CD4-positive, alpha-beta T cell treated with Interleukin-12 subunit alpha and Interleukin-12 subunit beta, for 1 hour (primary cell): ENCODE data around the gene PDCD5.
A peak's percentile ranks its signal among the peaks of the same experiment; 100 is the strongest.
"Not testable (repeated sequence)": the region's sequence is repeated elsewhere in the genome, so short reads cannot be mapped to it uniquely, and the experiment has no call there.

ENCODE experiments used
- DNase-seq: peaks from one replicate; pipeline ENCODE4 v3.0.0-alpha.2; 2020

The PDCD5 gene

DNA sequence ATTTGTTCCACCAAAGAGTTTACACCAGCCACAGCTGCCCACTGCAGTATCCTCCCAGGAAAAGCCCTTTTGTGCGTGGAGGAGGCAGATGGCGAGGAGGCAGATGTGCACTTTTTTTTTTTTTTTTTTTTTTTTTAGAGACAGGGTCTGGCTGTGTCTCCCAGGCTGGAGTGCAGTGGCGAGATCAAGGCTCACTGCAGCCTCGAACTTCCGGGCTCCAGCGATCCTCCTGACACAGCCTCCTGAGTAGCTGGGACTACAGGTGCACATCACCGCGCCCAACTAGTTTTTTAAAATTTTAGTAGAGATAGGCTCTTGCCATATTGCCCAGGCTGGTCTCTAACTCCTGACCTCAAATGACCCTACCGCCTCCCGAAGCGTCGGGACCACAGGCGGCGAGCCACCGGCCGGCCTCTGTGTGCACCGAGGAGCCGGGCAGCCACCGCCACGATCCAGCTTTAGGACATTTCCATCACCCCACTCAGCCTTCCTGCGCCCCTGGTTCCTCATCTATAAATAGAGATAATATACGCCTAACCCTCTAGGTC, 563 bp upstream of the PDCD5 start:
- DNase-seq, result no peak

DNA sequence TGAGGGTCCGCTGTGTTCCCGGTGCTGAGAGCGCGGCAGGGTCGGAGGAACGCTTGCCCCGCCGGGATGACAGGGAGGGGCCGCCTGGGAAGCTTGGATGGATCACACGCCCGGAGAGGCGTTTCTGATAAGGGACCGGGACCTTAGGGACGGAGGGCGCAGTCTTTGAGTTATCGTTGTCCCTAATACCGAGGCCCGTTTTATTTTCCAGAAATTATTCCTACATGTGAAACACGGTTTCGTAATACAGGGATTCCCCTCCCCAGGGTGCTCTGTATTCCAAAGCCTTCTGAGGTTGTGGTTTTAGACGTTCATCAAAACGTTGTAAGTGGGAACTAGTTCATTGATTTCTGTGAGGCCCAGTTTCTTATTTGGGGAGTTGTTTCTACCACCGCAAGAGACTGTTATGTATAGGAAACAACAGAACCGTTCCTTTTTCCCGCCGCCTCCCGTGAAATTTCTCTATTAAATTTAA, 752 bp downstream of the PDCD5 start:
- peak; percentile 21 for DNase-seq

GRCh38 chr19:32587747-32588504, 6.9 kb downstream of the PDCD5 start:
- not testable (repeated sequence) for DNase-seq

- no peak for DNase-seq
Measured at GRCh38 chr19:32594021-32594420, 13.0 kb downstream of the PDCD5 start.

DNA sequence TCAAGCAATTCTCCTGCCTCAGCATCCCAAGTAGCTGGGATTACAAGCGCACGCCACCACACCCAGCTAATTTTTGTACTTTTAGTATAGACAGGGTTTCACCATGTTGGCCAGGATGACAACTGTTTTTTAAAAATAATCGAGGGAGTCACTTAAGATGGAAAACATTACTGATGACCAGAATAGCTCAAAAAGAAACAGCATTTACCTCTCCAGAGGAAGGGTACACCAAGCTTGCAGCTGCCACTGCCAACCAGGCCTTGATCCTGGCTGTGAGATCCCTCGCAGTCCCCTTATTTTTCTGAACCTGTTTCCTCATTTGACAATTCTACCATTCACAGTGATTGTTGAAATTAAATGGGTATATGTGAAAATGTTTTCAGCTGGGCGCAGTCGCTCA, 14.5 kb downstream of the PDCD5 start:
- no peak for DNase-seq

GRCh38 chr19:32598022-32598421, 17.0 kb downstream of the PDCD5 start:
- no peak for DNase-seq

DNA sequence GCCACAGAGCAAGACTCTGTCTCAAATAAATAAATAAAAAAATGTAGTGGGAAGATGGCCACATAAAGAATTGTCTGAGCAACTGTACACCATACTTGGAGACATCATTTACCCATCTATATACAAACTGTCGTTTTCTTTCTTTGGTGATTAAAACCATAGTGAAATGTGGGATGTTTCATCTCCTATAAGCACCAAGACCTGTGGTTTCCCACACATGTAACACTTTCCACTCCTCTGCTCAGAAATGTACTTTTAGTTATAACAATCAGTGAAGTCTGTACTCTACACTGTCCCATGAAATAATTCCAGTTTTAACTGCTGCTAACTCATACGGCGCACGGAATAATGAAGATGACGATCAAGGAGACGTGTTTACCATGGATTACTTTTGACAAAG, 18.3 kb downstream of the PDCD5 start:
- no peak for DNase-seq

DNA sequence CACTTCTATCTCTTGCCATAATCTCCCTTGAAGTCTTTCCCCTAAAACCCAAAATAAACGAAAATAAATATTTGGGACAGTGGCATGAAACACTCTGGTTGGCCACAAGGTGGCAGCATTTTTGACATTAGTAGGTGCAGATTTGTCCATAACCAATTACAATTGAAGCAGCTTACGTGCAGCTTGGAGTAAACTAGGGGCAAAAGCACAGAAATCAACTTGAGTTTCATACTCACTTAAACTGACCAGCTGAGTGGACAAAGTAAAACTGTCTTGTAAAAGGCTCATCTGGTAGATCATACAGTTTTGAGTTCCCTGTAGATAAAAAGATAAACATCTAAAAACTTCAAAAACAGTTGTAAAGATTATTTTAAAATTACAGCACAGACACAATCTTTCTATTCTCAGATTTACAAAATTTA, 18.8 kb downstream of the PDCD5 start:
- DNase-seq, result peak; percentile 66

DNA sequence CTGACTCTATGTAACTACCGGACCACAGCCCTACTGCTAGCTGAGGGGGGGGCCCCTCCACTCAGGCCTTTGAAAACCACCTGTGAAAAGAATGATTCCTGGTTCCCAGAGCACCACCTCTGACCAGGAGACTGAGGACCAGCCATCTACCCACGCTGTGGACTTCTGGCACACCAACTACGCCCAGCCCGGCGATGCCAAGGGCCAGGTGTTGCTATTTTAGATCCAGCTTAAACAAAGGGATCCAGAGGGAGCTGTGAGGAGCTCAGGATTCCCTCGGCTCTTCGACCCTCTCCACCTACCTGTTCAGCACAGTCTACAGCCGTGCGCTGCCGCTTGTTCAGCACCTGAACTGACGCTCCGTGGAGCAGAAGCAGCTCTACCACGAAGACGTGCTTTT, 23.0 kb downstream of the PDCD5 start:
- no peak for DNase-seq

DNA sequence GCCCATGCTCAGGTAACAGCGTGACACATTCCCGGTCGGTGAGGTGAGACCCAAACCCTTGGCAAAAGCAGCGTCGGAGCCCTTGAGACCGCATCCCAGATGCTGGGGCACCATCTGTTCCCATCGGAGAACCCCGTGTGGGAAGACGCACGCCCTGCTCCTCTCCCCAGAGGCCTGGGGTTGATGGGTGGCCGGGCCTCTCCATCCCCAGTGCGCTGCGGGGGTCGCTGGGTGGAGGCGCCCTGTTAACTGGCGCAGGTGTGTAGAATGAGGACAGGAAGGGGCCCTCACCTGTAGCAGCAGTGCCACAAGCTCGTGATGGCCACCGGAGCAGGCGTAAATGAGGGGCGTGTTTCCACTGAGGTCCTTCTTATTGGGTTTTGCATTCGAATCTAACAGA, 24.6 kb downstream of the PDCD5 start:
- DNase-seq, result no peak

GRCh38 chr19:32606289-32606688, 25.3 kb downstream of the PDCD5 start:
- DNase-seq, result no peak

- no peak for DNase-seq
Measured at GRCh38 chr19:32607479-32607878, 26.5 kb downstream of the PDCD5 start.

- no peak for DNase-seq
Measured at GRCh38 chr19:32611161-32611560, 30.2 kb downstream of the PDCD5 start.

- DNase-seq, result no peak
Measured at GRCh38 chr19:32613008-32613407, 32.0 kb downstream of the PDCD5 start.

- no peak for DNase-seq
Measured at GRCh38 chr19:32614916-32615315, 33.9 kb downstream of the PDCD5 start.

DNA sequence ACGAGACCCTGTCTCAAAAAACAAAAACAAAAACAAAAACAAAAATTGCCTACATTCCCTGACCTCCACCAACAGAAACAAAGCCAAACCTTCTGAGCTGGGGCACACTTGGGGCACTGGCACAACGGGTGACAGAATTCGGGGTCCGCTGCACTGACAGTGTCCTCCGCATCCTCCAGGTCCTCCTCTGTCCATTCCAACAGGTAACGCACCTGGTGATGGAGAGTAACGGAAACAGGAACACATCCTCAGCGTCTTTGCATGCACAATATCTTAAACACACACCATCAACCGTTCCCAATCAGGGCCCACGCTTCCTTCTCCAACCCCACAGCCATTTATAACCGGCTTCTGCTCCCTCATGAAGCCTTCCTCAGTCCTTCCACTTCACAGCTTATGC, 34.6 kb downstream of the PDCD5 start:
- DNase-seq, result no peak

GRCh38 chr19:32619051-32619685, 38.2 kb downstream of the PDCD5 start:
- no peak for DNase-seq

DNA sequence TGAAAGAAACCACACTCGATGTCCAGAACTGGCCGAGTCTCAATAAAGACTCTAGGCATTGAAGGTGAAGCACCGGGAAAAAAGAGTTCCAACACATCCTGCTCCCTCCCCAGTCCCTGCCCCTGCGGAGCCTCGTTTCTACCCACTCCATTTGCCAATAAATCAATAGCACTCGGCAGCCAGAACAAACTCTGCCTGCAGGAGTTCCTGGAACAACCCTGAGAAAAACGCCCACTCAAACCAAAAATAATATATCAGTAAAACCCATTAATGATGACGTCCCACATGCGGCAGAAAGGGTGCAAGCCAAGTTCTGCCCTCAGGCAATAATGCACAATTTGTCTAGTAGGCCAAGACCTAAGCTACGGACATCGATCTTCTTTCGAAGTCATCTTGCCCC, 41.0 kb downstream of the PDCD5 start:
- no peak for DNase-seq

GRCh38 chr19:32624410-32624809, 43.4 kb downstream of the PDCD5 start:
- no peak for DNase-seq

DNA sequence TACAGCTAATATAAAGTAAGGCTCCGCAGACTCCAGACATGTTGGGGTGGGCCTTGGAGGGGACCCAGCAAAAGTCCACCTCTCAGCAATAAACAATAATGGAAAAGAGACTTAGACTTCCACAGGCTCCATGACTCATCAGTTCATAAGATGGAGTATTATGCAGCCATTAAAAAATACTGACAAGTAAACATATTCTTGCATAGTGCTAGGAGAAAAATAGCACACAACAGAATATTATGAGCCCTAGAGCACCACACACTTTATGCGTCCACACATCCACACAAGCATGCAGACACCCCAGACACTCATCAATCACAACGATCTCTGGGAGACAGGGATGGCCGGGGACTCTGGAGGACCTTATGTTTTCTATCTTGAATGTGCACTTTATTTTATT, 46.0 kb downstream of the PDCD5 start:
- no peak for DNase-seq

GRCh38 chr19:32627714-32628270, 46.8 kb downstream of the PDCD5 start:
- no peak for DNase-seq

DNA sequence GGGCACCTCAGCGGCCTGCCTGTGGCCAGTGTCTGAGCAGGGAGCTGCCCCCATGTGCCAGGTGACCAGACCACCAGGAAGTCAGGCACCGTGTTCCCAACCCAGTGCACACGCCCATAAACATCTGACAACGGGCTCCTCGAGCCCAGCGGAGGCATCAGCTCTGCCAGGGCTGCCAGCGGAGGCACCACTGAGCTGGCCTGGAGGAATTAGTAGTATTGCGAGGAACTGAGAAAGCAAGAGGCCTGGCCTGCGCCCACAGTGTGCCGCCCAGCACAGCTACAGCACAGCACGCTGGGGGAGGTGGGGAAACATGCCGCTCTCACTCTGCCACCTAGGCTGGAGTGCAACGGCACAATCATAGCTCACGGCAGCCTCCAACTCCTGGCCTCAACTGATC, 49.3 kb downstream of the PDCD5 start:
- no peak for DNase-seq

GRCh38 chr19:32631381-32631780, 50.4 kb downstream of the PDCD5 start:
- DNase-seq, result no peak
